ENCODE results near the gene MRGPRX2.

The MRGPRX2 gene

GRCh38 chr11:19060629-19061028 is at the start of gene MRGPRX2:
MRGPRX2 (minus strand) TSS chr11:19060717; CDS start chr11:19056402, 4,315 bp downstream.
- in situ Hi-C loops (cut with HindIII; ENCODE audit: low sequenced_read_pairs), result no loop called here

DNA sequence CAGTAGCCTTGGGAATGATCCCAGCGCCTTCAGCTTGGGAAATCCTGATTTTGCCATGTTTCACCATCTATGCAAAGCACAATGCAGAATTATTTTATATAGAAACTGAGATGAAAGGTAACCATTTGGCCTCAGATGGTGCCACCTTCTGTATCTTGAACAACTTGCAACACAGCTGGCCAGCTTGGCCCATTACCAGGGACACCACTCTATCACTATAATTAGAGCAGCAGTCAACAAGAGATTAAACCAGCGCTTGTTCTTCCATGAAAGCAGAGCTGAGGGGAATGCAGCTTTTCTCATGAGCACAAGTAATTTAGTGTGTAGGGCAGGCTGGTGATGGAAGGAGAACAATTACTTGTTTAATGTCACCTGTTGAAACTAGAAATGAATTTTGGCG is 49.8 kb upstream of the MRGPRX2 start:
- in situ Hi-C loops (cut with HindIII; ENCODE audit: low sequenced_read_pairs), result no loop called here

DNA sequence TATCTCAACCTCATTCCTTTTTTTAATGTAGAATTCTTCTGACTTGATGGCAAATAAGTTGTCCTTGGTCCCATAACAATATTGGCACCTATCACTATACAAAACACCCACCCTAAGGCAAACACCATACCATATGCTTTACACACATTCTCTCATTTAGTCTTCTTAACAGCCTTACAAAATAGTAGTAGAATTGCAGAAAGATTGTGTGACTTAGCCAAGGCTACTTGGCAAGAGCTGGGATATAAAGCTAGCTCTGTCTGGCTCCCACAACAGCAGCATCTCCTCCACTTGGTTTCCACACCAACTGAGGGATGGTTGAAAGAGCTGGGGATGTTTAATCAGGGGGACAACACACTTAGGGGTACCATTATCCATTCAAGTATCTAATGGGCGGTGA is 46.6 kb upstream of the MRGPRX2 start:
- in situ Hi-C loops (cut with HindIII; ENCODE audit: low sequenced_read_pairs), result no loop called here

- in situ Hi-C loops (cut with HindIII; ENCODE audit: low sequenced_read_pairs), result no loop called here
Observed at GRCh38 chr11:19105011-19105410, 44.5 kb upstream of the MRGPRX2 start.

- in situ Hi-C loops (cut with HindIII; ENCODE audit: low sequenced_read_pairs), result no loop called here
Observed at GRCh38 chr11:19102521-19102900, 42.0 kb upstream of the MRGPRX2 start.

GRCh38 chr11:19101796-19102520 is 41.4 kb upstream of the MRGPRX2 start:
- in situ Hi-C loops (cut with HindIII; ENCODE audit: low sequenced_read_pairs), result no loop called here

- in situ Hi-C loops (cut with HindIII; ENCODE audit: low sequenced_read_pairs), result no loop called here
Observed at GRCh38 chr11:19100885-19101284, 40.4 kb upstream of the MRGPRX2 start.

GRCh38 chr11:19099093-19099492 is 38.6 kb upstream of the MRGPRX2 start:
- in situ Hi-C loops (cut with HindIII; ENCODE audit: low sequenced_read_pairs), result no loop called here

GRCh38 chr11:19094859-19095258 is 34.3 kb upstream of the MRGPRX2 start:
- in situ Hi-C loops (cut with HindIII; ENCODE audit: low sequenced_read_pairs), result no loop called here

DNA sequence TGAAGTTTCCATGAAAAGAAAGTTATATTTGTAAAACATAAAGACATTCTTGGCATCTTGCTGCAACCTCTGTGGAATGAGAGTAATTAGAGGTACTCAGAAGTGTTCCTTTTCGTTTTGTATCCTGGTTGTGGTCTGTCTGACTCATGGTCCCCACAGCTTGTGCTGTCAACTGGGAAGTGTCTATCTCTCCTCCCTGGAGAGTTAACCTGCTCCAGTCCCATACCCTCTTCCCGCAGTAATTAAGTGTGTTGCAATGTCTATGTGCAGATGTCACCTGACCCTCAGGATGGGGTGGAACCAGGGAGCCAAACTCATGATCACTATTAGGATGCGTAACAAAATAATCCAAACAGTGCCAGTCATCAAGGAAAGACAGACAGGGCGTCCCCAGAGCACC is 33.5 kb upstream of the MRGPRX2 start:
- in situ Hi-C loops (cut with HindIII; ENCODE audit: low sequenced_read_pairs), result no loop called here

- in situ Hi-C loops (cut with HindIII; ENCODE audit: low sequenced_read_pairs), result no loop called here
Observed at GRCh38 chr11:19092850-19093249, 32.3 kb upstream of the MRGPRX2 start.

GRCh38 chr11:19092342-19092741 is 31.8 kb upstream of the MRGPRX2 start:
- in situ Hi-C loops (cut with HindIII; ENCODE audit: low sequenced_read_pairs), result no loop called here

- in situ Hi-C loops (cut with HindIII; ENCODE audit: low sequenced_read_pairs), result no loop called here
Observed at GRCh38 chr11:19091366-19091765, 30.8 kb upstream of the MRGPRX2 start.

DNA sequence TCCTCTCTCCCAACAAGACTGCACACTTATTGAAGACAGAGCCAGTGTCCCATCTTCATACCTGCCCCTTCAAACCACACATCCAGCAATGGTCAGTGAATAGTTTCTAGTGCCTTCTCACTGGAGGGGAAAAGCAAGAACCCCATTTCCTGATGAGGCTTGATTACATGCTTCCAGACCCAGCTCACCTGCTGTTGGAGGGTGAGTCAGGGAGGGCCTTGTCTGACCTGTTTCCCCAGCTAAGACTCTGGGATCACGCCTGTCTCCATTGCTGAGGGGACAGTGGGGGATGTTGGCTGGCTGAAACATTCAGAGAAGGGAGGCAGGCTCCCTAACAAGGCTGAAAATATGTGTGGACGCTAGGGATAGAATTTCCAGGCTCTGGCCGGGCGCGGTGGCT is 28.9 kb upstream of the MRGPRX2 start:
- in situ Hi-C loops (cut with HindIII; ENCODE audit: low sequenced_read_pairs), result no loop called here

DNA sequence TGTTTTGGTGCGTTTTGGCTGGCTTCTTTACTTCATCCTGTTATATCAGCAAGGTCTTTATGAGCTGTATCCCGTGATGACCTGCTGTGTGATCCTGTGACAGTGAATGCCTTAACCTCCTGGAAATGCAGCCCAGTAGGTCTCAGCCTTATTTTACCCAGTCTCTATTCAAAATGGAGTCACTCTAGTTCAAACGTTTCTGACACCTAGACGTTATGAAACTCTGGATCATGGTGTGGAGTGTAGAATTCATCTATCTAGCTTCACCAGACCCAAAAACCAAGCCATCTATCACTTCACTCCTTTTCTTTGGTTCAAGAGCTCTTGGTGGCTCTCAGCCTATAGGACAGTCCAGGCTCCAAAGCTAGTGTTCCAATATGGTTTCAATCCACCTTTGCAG is 28.3 kb upstream of the MRGPRX2 start:
- in situ Hi-C loops (cut with HindIII; ENCODE audit: low sequenced_read_pairs), result no loop called here

- in situ Hi-C loops (cut with HindIII; ENCODE audit: low sequenced_read_pairs), result no loop called here
Observed at GRCh38 chr11:19087658-19088057, 27.1 kb upstream of the MRGPRX2 start.

DNA sequence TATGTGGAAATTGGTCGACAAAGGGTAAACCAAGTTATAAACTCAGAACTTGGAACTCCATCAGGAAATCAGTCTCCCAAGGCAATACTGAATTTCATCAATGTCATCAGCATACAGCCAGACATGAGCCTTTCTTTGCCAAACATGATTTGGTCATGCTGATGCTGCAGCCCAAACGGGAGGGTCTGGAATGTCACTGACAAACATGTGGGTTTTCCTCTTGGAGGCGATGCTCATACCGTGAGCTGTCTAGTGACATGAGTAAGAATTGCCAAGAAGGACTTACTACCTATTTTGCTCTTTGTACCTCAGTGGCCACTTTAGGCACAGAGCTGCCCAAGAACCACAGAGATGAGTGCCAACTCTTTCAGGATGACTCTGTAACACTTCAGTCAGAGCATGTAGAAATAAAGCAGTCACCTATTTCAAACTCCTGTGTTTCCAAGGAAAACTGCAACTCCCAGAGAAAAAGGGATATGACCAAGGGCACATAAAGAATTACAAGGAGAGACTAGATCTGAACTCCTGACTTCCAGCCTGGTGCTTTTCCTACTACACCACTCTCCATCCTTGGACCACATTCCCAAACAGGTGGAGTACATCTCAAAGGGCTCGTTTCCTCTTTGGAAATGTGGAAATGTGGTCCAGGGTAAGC is 24.3 kb upstream of the MRGPRX2 start:
- in situ Hi-C loops (cut with HindIII; ENCODE audit: low sequenced_read_pairs), result no loop called here

- in situ Hi-C loops (cut with HindIII; ENCODE audit: low sequenced_read_pairs), result no loop called here
Observed at GRCh38 chr11:19083166-19083565, 22.6 kb upstream of the MRGPRX2 start.

DNA sequence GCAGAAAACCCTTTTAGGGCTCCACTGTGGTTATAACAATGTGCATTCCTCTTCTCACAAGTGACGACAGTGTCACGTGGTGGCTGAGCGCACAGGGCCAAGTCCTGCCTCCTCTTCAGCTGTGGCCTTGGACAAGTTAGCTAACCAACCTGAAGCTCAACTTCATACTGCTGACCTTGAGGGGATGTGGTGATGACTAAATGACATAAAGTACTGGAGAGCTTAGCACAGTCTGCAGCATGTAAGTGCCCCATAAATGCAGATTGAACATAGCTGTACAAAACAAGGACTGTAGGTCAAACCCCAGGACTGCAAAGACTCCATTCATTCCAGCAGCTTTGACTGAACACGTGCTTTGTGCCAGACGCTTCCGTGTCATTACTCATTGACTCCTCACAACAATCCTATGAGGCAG is 20.1 kb upstream of the MRGPRX2 start:
- in situ Hi-C loops (cut with HindIII; ENCODE audit: low sequenced_read_pairs), result no loop called here

DNA sequence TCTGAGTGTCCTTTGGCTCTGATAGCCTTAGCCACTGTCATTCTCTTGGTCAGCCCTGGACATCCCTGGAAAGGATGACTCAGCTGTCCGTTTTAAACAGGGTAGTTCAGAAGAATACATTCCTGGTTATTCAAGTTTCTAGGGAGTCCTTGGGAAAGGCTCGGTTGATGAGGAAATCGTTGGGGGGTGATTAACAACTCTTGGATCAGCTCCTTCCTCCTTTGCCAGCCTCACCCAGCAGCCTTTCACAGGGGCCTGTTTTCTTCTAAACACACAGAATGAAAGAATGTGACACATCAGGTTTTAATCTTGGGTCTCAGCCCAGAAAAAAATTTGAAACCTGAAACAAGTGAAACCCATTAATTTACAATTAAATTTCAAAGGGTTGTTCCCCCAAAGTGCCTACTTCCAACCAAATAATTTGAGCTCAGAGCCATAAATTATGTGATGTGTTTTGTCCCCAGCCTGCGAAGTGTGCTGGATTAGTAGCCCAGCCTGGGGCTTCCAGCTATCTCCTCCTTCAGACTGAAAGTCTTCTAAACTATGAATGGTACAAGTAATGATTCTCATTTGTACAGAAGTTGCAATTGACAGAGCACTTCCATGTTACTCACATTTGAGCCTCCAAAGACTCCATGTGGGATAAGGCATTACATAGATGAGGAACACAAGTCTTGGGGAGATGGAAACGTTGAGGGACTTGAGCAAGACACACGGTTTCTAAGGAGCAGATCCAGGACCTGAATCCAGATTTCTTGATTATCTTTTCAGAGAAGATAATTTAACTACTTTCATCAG is 19.3 kb upstream of the MRGPRX2 start:
- in situ Hi-C loops (cut with HindIII; ENCODE audit: low sequenced_read_pairs), result no loop called here

DNA sequence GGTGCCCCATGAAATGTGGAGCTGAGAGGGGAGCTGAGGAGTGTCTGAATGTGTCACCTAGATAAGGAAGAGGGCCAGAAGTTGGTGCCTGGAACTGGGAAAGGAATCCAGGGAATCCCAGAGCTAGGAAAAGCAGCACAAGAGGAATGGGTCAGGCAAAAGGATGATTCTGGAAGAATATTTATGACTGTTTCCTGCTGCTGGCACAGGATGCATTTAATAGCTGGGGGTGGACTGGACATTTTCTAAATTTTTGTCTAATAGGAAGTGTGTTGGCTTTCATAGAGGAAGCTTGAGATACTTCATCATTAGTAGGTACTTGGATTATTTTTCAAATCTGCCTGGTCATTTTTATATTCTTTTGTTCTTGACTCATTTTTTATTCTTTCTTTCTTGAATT is 17.4 kb upstream of the MRGPRX2 start:
- in situ Hi-C loops (cut with HindIII; ENCODE audit: low sequenced_read_pairs), result no loop called here

All from DLD1 (cell line).